ENCODE data around the gene MITF. TPM values are rescaled to one million over a fixed set of nuclear protein-coding genes. Genes with fewer than 3 reads are reported as not detected.

Gene MITF
- total and polyA plus RNA-seq, 8 donors: 3.5 to 61.3 (median 15.5) TPM

- H3K36me3 ChIP-seq: no peaks in the 10 kb centered on the region
- DNase-seq: peak in 1 of 2 donors; percentile 12
- no peaks in the 10 kb centered on the region for H3K9me3 ChIP-seq
- no peaks in the 10 kb centered on the region for H3K27me3 ChIP-seq
- no peak overlapping the region for H3K27ac ChIP-seq
- WGBS, 5 donors: 42 to 66% (median 52%) methylated on average over 4 of the region's 4 CpGs
- TF ChIP-seq EP300 (IDR thresholded peaks at IDR 0.05) (no peak), CTCF (IDR thresholded peaks at IDR 0.05) (no peak), POLR2A (IDR thresholded peaks at IDR 0.05) (no peak), POLR2AphosphoS5 (IDR thresholded peaks at IDR 0.05) (no peak)
- H3K4me1 ChIP-seq: peaks cover 0 to 48% (median 23%) of the 10 kb centered on the region in 4 donors
- H3K4me3 ChIP-seq: no peak overlapping the region
- intact Hi-C loops (cut with DNase I; ENCODE audit: low total_unique reads): no loop called here
Measured at GRCh38 chr3:69893274-69893673, 154.0 kb downstream of the MITF start.

- 73 to 92% (median 81%) methylated on average over 1 of the region's 1 CpG for WGBS, 5 donors
- DNase-seq: no peak
- peaks cover 0 to 33% (median 19%) of the 10 kb centered on the region in 4 donors for H3K4me1 ChIP-seq
- no peak overlapping the region for H3K27ac ChIP-seq
- no peak overlapping the region for H3K4me3 ChIP-seq
- intact Hi-C loops (cut with DNase I; ENCODE audit: low total_unique reads): no loop called here
- no peaks in the 10 kb centered on the region for H3K27me3 ChIP-seq
- no peaks in the 10 kb centered on the region for H3K36me3 ChIP-seq
- no peak for TF ChIP-seq POLR2AphosphoS5 (IDR thresholded peaks at IDR 0.05)
- TF ChIP-seq EP300 (IDR thresholded peaks at IDR 0.05): no peak
- no peak for TF ChIP-seq CTCF (IDR thresholded peaks at IDR 0.05)
- no peak for TF ChIP-seq POLR2A (IDR thresholded peaks at IDR 0.05)
- no peaks in the 10 kb centered on the region for H3K9me3 ChIP-seq
Measured at GRCh38 chr3:69896095-69896494, 156.8 kb downstream of the MITF start.

- intact Hi-C loops (cut with DNase I; ENCODE audit: low total_unique reads): no loop called here
- WGBS, 5 donors: 56 to 76% (median 67%) methylated on average over 1 of the region's 1 CpG
Measured at GRCh38 chr3:69900331-69900730, 161.1 kb downstream of the MITF start.

GRCh38 chr3:69901802-69902201 lies 162.5 kb downstream of the MITF start:
- H3K4me3 ChIP-seq: no peak overlapping the region
- no peak for DNase-seq
- 86 to 100% (median 95%) methylated on average over 1 of the region's 1 CpG for WGBS, 5 donors
- H3K36me3 ChIP-seq: no peaks in the 10 kb centered on the region
- intact Hi-C loops (cut with DNase I; ENCODE audit: low total_unique reads): no loop called here
- no peak overlapping the region for H3K27ac ChIP-seq
- H3K4me1 ChIP-seq: peaks cover 0 to 31% (median 14%) of the 10 kb centered on the region in 4 donors
- no peaks in the 10 kb centered on the region for H3K9me3 ChIP-seq
- no peak for TF ChIP-seq CTCF (IDR thresholded peaks at IDR 0.05)
- TF ChIP-seq EP300 (IDR thresholded peaks at IDR 0.05): no peak
- TF ChIP-seq POLR2A (IDR thresholded peaks at IDR 0.05): no peak
- TF ChIP-seq POLR2AphosphoS5 (IDR thresholded peaks at IDR 0.05): no peak
- no peaks in the 10 kb centered on the region for H3K27me3 ChIP-seq

More at GRCh38 chr3:69900331-69900730, 161.1 kb downstream of the MITF start:
- Histone ChIP-seq H3K4me3 (no peak overlapping the region), H3K36me3 (no peaks in the 10 kb centered on the region), H3K27me3 (no peaks in the 10 kb centered on the region), H3K9me3 (no peaks in the 10 kb centered on the region), H3K27ac (no peak overlapping the region), H3K4me1 (peaks cover 0 to 23% (median 12%) of the 10 kb centered on the region in 4 donors)
- TF ChIP-seq POLR2AphosphoS5 (IDR thresholded peaks at IDR 0.05): no peak
- no peak for TF ChIP-seq EP300 (IDR thresholded peaks at IDR 0.05)
- no peak for TF ChIP-seq POLR2A (IDR thresholded peaks at IDR 0.05)
- no peak for TF ChIP-seq CTCF (IDR thresholded peaks at IDR 0.05)
- no peak for DNase-seq

Data from stomach (tissue), 9 donors.